Subcutaneous abdominal adipose tissue (tissue), 5 donors: ENCODE results near the gene PDCD5.
"Not testable (repeated sequence)": the region's sequence is repeated elsewhere in the genome, so short reads cannot be mapped to it uniquely, and the experiment has no call there.

Experiments used
- H3K27ac ChIP-seq: one replicate; pipeline ENCODE4 v1.7.0; 2013; ENCODE audit warnings: low read depth, mild to moderate bottlenecking, inconsistent platforms, low read length, moderate library complexity
- H3K27me3 ChIP-seq, 5 donors: one replicate each; pipeline ENCODE4 v1.7.0; 2013; ENCODE audit warnings: low read length in 5 of 5, inconsistent platforms in 1 of 5; ENCODE audit not compliant: control insufficient read depth in 5 of 5, insufficient read depth in 4 of 5
- H3K36me3 ChIP-seq, 5 donors: one replicate each; pipeline ENCODE4 v1.7.0; 2013; ENCODE audit warnings: low read length in 5 of 5; ENCODE audit not compliant: control insufficient read depth in 5 of 5, insufficient read depth in 5 of 5
- H3K4me1 ChIP-seq, 5 donors: one replicate each; pipeline ENCODE4 v1.7.0; 2013; ENCODE audit warnings: low read length in 5 of 5, mild to moderate bottlenecking in 3 of 5, moderate library complexity in 1 of 5; ENCODE audit not compliant: control insufficient read depth in 5 of 5, insufficient read depth in 5 of 5
- H3K4me3 ChIP-seq, 5 donors: one replicate each; pipeline ENCODE4 v1.7.0; 2013; ENCODE audit warnings: low read length in 5 of 5, low read depth in 1 of 5
- H3K9ac ChIP-seq, 5 donors: one replicate each; pipeline ENCODE4 v1.7.0; 2013; ENCODE audit warnings: low read length in 5 of 5, mild to moderate bottlenecking in 4 of 5, moderate library complexity in 3 of 5
- H3K9me3 ChIP-seq, 5 donors: one replicate each; pipeline ENCODE4 v1.7.0; 2013; ENCODE audit warnings: low read length in 5 of 5; ENCODE audit not compliant: control insufficient read depth in 5 of 5
- donor health status: healthy.
- donor health status: healthy.
- donor health status: healthy.
- donor health status: healthy.
- donor health status: healthy.

The PDCD5 gene

DNA sequence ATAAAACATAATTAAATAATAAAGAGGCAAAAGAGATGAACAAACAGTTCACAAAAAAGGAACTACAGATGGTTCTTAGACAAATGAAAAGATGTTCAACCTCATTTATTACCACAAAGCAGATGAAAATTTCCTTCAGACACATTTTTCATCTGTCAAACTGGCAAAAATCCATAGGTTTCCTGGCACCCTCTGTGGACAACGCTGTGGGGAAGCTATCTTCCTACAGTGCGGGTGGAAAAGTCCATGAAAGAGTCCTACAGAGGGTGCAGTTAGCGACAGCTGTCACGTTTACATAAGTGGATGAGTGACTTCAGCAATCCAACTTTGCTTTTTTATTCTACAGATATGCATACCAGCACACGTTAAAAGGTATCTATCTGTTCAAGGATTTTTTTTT is 30.3 kb upstream of the PDCD5 start:
- no peak overlapping the region for H3K4me3 ChIP-seq
- no peak overlapping the region for H3K9ac ChIP-seq
- H3K36me3 ChIP-seq, result no peaks in the 10 kb centered on the region
- peaks cover 0 to 3% (median 0%) of the 10 kb centered on the region in 5 donors for H3K27me3 ChIP-seq
- H3K4me1 ChIP-seq, result no peaks in the 10 kb centered on the region
- no peaks in the 10 kb centered on the region for H3K9me3 ChIP-seq
- H3K27ac ChIP-seq, result no peak overlapping the region

GRCh38 chr19:32555786-32556185 is 25.2 kb upstream of the PDCD5 start:
- Histone ChIP-seq H3K4me1 (no peaks in the 10 kb centered on the region), H3K36me3 (no peaks in the 10 kb centered on the region), H3K27me3 (peaks cover 0 to 3% (median 0%) of the 10 kb centered on the region in 5 donors), H3K9me3 (no peaks in the 10 kb centered on the region), H3K27ac (no peak overlapping the region), H3K4me3 (no peak overlapping the region), H3K9ac (no peak overlapping the region)

GRCh38 chr19:32558607-32559228 is 22.3 kb upstream of the PDCD5 start:
- Histone ChIP-seq H3K36me3 (no peaks in the 10 kb centered on the region), H3K27ac (no peak overlapping the region), H3K4me3 (no peak overlapping the region), H3K9me3 (no peaks in the 10 kb centered on the region), H3K4me1 (no peaks in the 10 kb centered on the region), H3K9ac (no peak overlapping the region), H3K27me3 (peaks cover 0 to 3% (median 0%) of the 10 kb centered on the region in 5 donors)

- Histone ChIP-seq H3K9ac (no peak overlapping the region), H3K36me3 (no peaks in the 10 kb centered on the region), H3K4me3 (no peak overlapping the region), H3K27me3 (peaks cover 0 to 7% (median 2%) of the 10 kb centered on the region in 5 donors), H3K9me3 (no peaks in the 10 kb centered on the region), H3K4me1 (no peaks in the 10 kb centered on the region), H3K27ac (no peak overlapping the region)
Measured at GRCh38 chr19:32563761-32564160, 17.2 kb upstream of the PDCD5 start.

- Histone ChIP-seq H3K36me3 (no peaks in the 10 kb centered on the region), H3K9me3 (no peaks in the 10 kb centered on the region), H3K27me3 (peaks cover 0 to 12% (median 4%) of the 10 kb centered on the region in 5 donors), H3K4me3 (no peak overlapping the region), H3K4me1 (peaks cover 0 to 4% (median 0%) of the 10 kb centered on the region in 5 donors), H3K27ac (no peak overlapping the region), H3K9ac (no peak overlapping the region)
Measured at GRCh38 chr19:32566246-32566830, 14.7 kb upstream of the PDCD5 start.

- no peaks in the 10 kb centered on the region for H3K9me3 ChIP-seq
- H3K4me3 ChIP-seq, result no peak overlapping the region
- no peak overlapping the region for H3K9ac ChIP-seq
- no peaks in the 10 kb centered on the region for H3K36me3 ChIP-seq
- no peak overlapping the region for H3K27ac ChIP-seq
- H3K4me1 ChIP-seq, result peaks cover 0 to 4% (median 0%) of the 10 kb centered on the region in 5 donors
- H3K27me3 ChIP-seq, result peaks cover 0 to 12% (median 4%) of the 10 kb centered on the region in 5 donors
Measured at GRCh38 chr19:32567486-32567885, 13.5 kb upstream of the PDCD5 start.

DNA sequence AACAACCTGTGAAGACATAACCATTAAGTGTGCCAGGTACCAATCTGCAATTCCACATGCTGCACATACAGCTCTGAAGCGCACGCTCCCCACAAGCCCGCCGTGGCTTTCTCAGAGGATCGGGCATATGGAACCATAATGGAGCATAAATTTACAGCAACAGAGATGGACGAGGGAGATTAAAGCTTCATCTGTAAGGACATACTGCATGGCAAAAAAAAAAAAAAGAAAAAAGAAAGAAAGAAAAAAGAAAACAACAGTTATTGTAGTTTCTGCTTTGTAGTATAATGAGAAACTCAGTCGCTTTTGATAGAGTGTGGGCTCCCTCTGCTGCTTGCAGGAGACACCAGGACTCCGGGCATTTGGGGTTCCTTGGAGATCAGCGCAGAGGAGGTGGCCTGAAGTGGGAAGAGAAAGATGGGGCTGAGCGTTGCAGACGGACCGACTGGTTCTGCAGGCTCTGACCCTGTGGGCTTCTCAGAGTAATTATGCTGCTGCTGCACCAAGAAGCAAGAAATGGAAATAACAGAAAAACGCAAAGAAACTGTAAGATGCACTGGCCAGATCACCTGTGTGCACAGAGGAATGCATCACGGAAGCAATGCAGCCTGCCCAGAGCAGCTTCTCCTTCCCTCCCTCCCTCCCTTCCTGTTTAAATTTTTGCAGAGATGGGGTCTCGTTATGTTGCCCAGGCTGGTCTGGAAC is 10.8 kb upstream of the PDCD5 start:
- Histone ChIP-seq H3K4me3 (no peak overlapping the region), H3K9ac (no peak overlapping the region), H3K9me3 (no peaks in the 10 kb centered on the region), H3K4me1 (peaks cover 0 to 4% (median 0%) of the 10 kb centered on the region in 5 donors), H3K27ac (no peak overlapping the region), H3K36me3 (no peaks in the 10 kb centered on the region), H3K27me3 (peaks cover 0 to 12% (median 4%) of the 10 kb centered on the region in 5 donors)

GRCh38 chr19:32571471-32572075 is 9.4 kb upstream of the PDCD5 start:
- H3K9ac ChIP-seq, H3K36me3 ChIP-seq, H3K4me3 ChIP-seq, H3K27ac ChIP-seq, H3K9me3 ChIP-seq, H3K4me1 ChIP-seq: not testable (repeated sequence)
- H3K27me3 ChIP-seq, result peaks cover 0 to 12% (median 4%) of the 10 kb centered on the region in 5 donors

DNA sequence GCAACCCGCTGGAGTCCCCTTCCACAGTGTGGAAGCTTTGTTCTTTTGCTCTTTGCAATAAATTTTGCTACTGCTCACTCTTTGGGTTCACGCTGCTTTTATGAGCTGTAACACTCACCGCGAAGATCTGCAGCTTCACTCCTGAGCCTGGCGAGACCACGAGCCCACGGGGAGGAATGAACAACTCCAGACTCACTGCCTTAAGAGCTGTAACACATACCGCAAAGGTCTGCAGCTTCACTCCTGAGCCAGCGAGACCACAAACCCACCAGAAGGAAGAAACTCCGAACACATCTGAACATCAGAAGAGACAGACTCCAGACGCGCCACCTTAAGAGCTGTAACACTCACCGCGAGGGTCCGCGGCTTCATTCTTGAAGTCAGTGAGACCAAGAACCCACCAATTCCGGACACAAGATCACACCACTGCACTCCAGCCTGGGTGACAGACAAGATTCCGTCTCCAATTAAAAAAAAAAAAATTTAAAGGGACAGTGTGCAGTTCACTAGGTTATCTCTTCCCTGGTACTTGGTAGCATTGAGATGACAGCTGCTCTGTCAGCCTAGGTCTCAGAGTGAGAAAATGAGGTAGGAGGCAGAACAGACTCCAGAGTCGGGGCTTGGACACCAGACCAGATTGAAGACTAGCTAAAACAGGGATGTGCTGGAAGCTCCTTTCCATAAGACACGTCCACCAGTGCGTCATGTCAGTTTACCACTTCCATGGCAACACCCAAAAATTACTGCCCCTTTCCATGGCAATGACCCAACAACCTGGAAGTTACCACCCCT is 8.1 kb upstream of the PDCD5 start:
- H3K9ac ChIP-seq, H3K9me3 ChIP-seq, H3K27me3 ChIP-seq: not testable (repeated sequence)

More for the DNA sequence above, 8.1 kb upstream of the PDCD5 start:
- H3K4me1 ChIP-seq, H3K27ac ChIP-seq, H3K4me3 ChIP-seq, H3K36me3 ChIP-seq: not testable (repeated sequence)
